GM19193 (cell line): Measurements from ENCODE around the gene SH3BP5L.

Experiments used
- POLR2A ChIP-seq: IDR thresholded peaks from 4 replicates; pipeline ENCODE4 v1.6.1; 2011; ENCODE audit not compliant: insufficient read depth, insufficient read length; ENCODE audit errors: extremely low read depth

Gene SH3BP5L

GRCh38 chr1:248810000-248810726 lies 15.6 kb downstream of the SH3BP5L start:
- TF ChIP-seq POLR2A = no peak

DNA sequence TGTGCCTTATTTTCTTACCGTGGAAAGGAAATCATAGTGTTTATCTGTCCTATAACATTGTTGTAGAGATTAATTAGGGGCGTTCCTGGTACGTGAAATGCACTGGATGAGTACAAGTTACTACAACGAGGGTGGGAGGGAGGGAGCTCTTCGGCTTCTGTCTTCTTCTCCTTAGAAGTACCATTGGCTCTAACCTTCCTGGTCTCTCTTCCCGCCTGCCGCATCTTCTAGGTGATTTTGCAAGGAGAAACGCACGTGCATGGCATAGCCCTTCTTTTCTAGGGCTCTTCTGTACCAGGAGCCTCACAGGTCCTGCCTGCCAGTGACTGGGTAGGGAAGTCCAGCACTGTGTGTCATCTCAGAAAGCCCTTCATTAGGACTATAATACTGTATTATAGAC lies 16.8 kb downstream of the SH3BP5L start:
- no peak for TF ChIP-seq POLR2A

GRCh38 chr1:248807067-248807737 lies 18.5 kb downstream of the SH3BP5L start:
- TF ChIP-seq POLR2A = no peak

DNA sequence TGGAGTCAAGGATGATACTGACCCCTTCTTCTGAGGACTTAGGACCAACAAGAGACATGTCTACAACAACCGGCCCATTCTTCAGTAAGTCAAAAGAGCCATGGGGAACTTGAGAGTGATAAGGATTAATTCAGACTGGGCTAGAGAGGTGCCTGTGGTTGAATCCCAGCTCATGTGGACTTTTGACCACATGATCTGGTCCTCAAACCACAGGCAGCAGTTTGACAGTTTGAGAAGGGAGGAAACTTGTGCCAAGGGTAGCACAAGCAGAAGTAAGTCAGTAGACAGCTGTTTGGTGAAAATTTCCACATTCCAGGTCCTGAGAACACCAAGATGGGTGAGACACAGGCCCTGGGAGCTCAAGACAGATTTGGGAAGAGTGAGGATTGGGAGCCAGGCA lies 19.8 kb downstream of the SH3BP5L start:
- TF ChIP-seq POLR2A = no peak

- TF ChIP-seq POLR2A = peak; percentile 40
Observed at GRCh38 chr1:248804771-248805681, 20.7 kb downstream of the SH3BP5L start.

- TF ChIP-seq POLR2A = no peak
Observed at GRCh38 chr1:248802454-248802853, 23.3 kb downstream of the SH3BP5L start.

- no peak for TF ChIP-seq POLR2A
Observed at GRCh38 chr1:248800459-248800858, 25.3 kb downstream of the SH3BP5L start.

- TF ChIP-seq POLR2A = no peak
Observed at GRCh38 chr1:248798791-248799190, 26.9 kb downstream of the SH3BP5L start.

DNA sequence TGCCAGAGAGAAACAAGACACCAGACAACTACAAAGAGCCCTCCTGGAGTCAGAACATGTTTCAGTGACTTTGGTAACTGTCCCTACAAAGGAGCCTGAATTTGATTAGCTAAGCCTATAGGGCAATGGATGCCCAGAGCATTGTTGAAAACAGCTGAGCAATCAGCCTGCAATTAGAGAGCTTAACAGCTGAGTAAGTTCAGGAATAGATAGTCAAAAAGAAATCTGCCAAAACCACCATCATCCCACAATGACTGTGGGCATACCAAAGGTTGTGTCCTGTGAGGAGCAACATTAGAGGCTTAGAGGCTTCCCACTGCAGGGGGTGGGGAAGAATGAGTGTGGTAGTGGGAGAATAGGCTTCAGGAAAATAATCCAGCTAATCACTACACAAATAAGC lies 32.1 kb downstream of the SH3BP5L start:
- TF ChIP-seq POLR2A = no peak

- no peak for TF ChIP-seq POLR2A
Observed at GRCh38 chr1:248792342-248792741, 33.4 kb downstream of the SH3BP5L start.

DNA sequence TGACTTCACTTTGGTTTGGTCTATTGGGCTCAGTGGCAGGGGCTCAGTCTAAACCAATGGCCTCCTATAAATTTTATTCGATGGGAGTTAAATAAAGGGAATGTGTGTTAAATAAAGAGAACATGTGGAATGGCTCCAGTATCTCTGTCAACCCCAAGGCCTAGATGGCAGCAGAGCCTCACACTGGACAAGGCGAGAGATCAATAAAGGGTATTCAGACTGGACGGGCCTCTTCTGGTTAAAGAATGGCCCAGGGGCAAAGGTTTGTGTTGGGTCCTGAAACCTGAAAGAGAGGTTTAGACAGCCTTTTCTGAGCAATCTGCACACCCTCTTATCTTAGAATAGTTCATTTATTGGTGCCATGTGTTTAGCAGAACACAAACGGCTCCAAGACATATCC lies 34.7 kb downstream of the SH3BP5L start:
- no peak for TF ChIP-seq POLR2A

- no peak for TF ChIP-seq POLR2A
Observed at GRCh38 chr1:248790456-248790855, 35.3 kb downstream of the SH3BP5L start.

GRCh38 chr1:248788327-248788726 lies 37.4 kb downstream of the SH3BP5L start:
- no peak for TF ChIP-seq POLR2A

DNA sequence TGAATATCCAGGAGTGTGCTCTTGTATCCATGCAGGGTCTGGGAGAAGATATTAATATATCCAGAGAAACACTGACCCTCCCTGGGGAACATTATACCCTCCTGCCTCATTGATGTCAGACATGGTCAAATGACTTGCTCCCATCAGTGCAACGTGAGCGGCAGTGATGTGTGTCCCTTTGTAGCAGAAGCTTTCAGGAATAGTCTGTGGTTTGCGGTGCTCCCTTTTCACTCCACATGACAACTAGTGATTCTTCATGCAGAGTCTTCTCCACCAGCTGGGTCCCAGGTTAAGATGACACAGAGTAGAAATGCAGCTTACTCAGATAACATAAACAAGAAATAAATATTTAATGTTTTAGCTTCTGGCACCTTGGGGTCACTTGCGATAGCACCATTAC lies 38.3 kb downstream of the SH3BP5L start:
- TF ChIP-seq POLR2A = no peak

- no peak for TF ChIP-seq POLR2A
Observed at GRCh38 chr1:248786156-248786555, 39.6 kb downstream of the SH3BP5L start.
